A549 (cell line): ENCODE measurements around the gene ZNF644. TPM values are rescaled to one million over a fixed set of nuclear protein-coding genes. Genes with fewer than 3 reads are reported as not detected.

Experiments
- ATAC-seq, 2 experiments: fragments of 200-7000 bp in 1 of 2; fragments of >200 bp in 1 of 2; cut with Nextera tagmentation in 1 of 2; cut with Tn5 transposase in 1 of 2; 3 replicates each; pipeline versions ENCODE4 v1.8.0 to v1.9.1; 2018 to 2020; ENCODE audit warnings: mild to moderate bottlenecking in 1 of 2, moderate library complexity in 1 of 2
- CTCF ChIA-PET: fragments of 300-600 bp; sonication (Branson Sonifier 250); formaldehyde crosslinking; extraction: SDS; loops from one replicate; lab custom pipeline; 2021; ENCODE audit warnings: antibody characterized with exemption, inconsistent platforms; lab: Yijun Ruan, JAX
- POLR2A ChIA-PET: fragments of 350-600 bp; formaldehyde crosslinking; extraction: SDS; loops from one replicate; lab custom pipeline; 2021; ENCODE audit warnings: antibody characterized with exemption, inconsistent platforms; lab: Yijun Ruan, JAX
- DNase-seq, 2 experiments: peaks; one replicate each; pipeline versions ENCODE4 v3.0.0 to v3.0.0-alpha.2; 2011 to 2016; ENCODE audit warnings: low read depth in 1 of 2, low spot score in 1 of 2
- FAIRE-seq: peaks from 2 replicates; lab custom pipeline; 2011; peaks lifted over from hg19 to GRCh38; lab: Jason Lieb, UNC
- H3K27ac ChIP-seq, 2 experiments: fragments of >200 bp; sonication (Bioruptor Twin); formaldehyde crosslinking; 3 replicates each; pipeline ENCODE4 v1.5.1; 2016 to 2017
- H3K4me1 ChIP-seq: fragments of >200 bp; sonication (Bioruptor Twin); formaldehyde crosslinking; 3 replicates; pipeline ENCODE4 v1.6.1; 2016
- H3K4me2 ChIP-seq: fragments of >200 bp; sonication (Bioruptor Twin); formaldehyde crosslinking; 3 replicates; pipeline ENCODE4 v1.6.1; 2016
- H3K4me3 ChIP-seq: fragments of >200 bp; sonication (Bioruptor Twin); formaldehyde crosslinking; 3 replicates; pipeline ENCODE4 v1.5.1; 2016
- H3K9me3 ChIP-seq: fragments of >200 bp; sonication (Bioruptor Twin); formaldehyde crosslinking; 3 replicates; pipeline ENCODE4 v1.6.1; 2016
- CHD2 ChIP-seq: fragments of 150-350 bp; IDR thresholded peaks from 2 replicates; pipeline ENCODE4 v1.6.1; 2014; ENCODE audit warnings: low read length; ENCODE audit not compliant: partially characterized antibody
- CHD4 ChIP-seq: fragments of 200-600 bp; sonication (generic); IDR thresholded peaks from 2 replicates; pipeline ENCODE4 v1.6.1; 2016; ENCODE audit warnings: antibody characterized with exemption, mild to moderate bottlenecking, borderline replicate concordance
- EP300 ChIP-seq, 2 experiments: fragments of >200 bp; sonication (Bioruptor Twin); formaldehyde crosslinking; IDR thresholded peaks; 2 replicates in 1 of 2; 3 replicates in 1 of 2; pipeline ENCODE4 v1.6.1; 2016 to 2017
- ESRRA ChIP-seq: fragments of 150-350 bp; IDR thresholded peaks from 2 replicates; pipeline ENCODE4 v1.6.1; 2014; ENCODE audit warnings: mild to moderate bottlenecking, low read length, borderline replicate concordance
- FOSL2 ChIP-seq, 2 experiments: fragments of 450-650 bp in 1 of 2; fragments of >200 bp in 1 of 2; sonication (Bioruptor Twin) in 1 of 2; formaldehyde crosslinking; IDR thresholded peaks; 2 replicates each; pipeline versions ENCODE4 v1.5.0 to v1.6.1; 2016 to 2020; ENCODE audit warnings: mild to moderate bottlenecking in 1 of 2, moderate library complexity in 1 of 2
- FOXS1 ChIP-seq: fragments of 250-450 bp; sonication (Bioruptor Pico); IDR thresholded peaks from 2 replicates; pipeline ENCODE4 v1.5.0; 2020; ENCODE audit warnings: mild to moderate bottlenecking, moderate library complexity
- HOXA7 ChIP-seq: fragments of 250-450 bp; sonication (Bioruptor Pico); IDR thresholded peaks from 2 replicates; pipeline ENCODE4 v1.5.0; 2020; ENCODE audit warnings: mild to moderate bottlenecking, moderate library complexity
- HOXB13 ChIP-seq: fragments of 250-450 bp; sonication (Bioruptor Pico); IDR thresholded peaks from 2 replicates; pipeline ENCODE4 v1.5.0; 2020; ENCODE audit warnings: low read depth, mild to moderate bottlenecking, moderate library complexity
- HOXB5 ChIP-seq: fragments of 250-450 bp; sonication (Bioruptor Pico); IDR thresholded peaks from 2 replicates; pipeline ENCODE4 v1.5.0; 2020; ENCODE audit warnings: mild to moderate bottlenecking, moderate library complexity
- JUN ChIP-seq, 2 experiments: fragments of >200 bp; sonication (Bioruptor Twin); formaldehyde crosslinking; IDR thresholded peaks; 2 replicates in 1 of 2; 3 replicates in 1 of 2; pipeline ENCODE4 v1.6.1; 2016 to 2017
- MAFK ChIP-seq: fragments of 450-650 bp; IDR thresholded peaks from 2 replicates; pipeline ENCODE4 v1.6.1; 2014; ENCODE audit not compliant: partially characterized antibody
- MYC ChIP-seq: IDR thresholded peaks from 2 replicates; pipeline ENCODE4 v1.6.1; 2012; ENCODE audit warnings: mild to moderate bottlenecking, inconsistent platforms, low read length, improper control_type of control experiment, borderline replicate concordance
- NFE2L2 ChIP-seq: fragments of 150-350 bp; conservative IDR thresholded peaks from 2 replicates; pipeline ENCODE4 v1.6.1; 2014; ENCODE audit warnings: low read length
- NPAS2 ChIP-seq: fragments of 250-450 bp; sonication (Bioruptor Pico); IDR thresholded peaks from 2 replicates; pipeline ENCODE4 v1.8.0; 2022; ENCODE audit warnings: mild to moderate bottlenecking, moderate library complexity, borderline replicate concordance
- PHF8 ChIP-seq: fragments of 200-600 bp; sonication (generic); IDR thresholded peaks from 2 replicates; pipeline ENCODE4 v1.6.1; 2016; ENCODE audit warnings: low read depth, mild to moderate bottlenecking, antibody characterized with exemption, moderate library complexity, borderline replicate concordance
- POLR2A ChIP-seq: IDR thresholded peaks from 2 replicates; pipeline ENCODE4 v1.6.1; 2012; ENCODE audit warnings: mild to moderate bottlenecking, low read length
- RFX5 ChIP-seq: fragments of 450-650 bp; IDR thresholded peaks from 2 replicates; pipeline ENCODE4 v1.7.1; 2014; ENCODE audit warnings: antibody characterized with exemption, mild to moderate bottlenecking, moderate library complexity
- SMC3 ChIP-seq: fragments of >200 bp; sonication (Bioruptor Twin); formaldehyde crosslinking; IDR thresholded peaks from 3 replicates; pipeline ENCODE4 v1.6.1; 2018; ENCODE audit warnings: inconsistent platforms
- TFCP2L1 ChIP-seq: fragments of 250-450 bp; sonication (Bioruptor Pico); IDR thresholded peaks from 2 replicates; pipeline ENCODE4 v1.5.0; 2021; ENCODE audit warnings: mild to moderate bottlenecking
- ZFP36 ChIP-seq: fragments of 450-650 bp; IDR thresholded peaks from 2 replicates; pipeline ENCODE4 v1.6.1; 2014; ENCODE audit warnings: borderline replicate concordance; ENCODE audit not compliant: partially characterized antibody
- ZSCAN20 ChIP-seq: fragments of 250-450 bp; sonication (Bioruptor Pico); IDR thresholded peaks from 2 replicates; pipeline ENCODE4 v1.8.0; 2022; ENCODE audit warnings: mild to moderate bottlenecking, moderate library complexity
- WGBS: methylation state at CpG from one replicate; pipeline ENCODE4 v1.1.6; 2017; ENCODE audit errors: missing lambda C conversion rate; 5-methylcytosine and 5-hydroxymethylcytosine counted together
- polyA plus RNA-seq, 4 experiments: library from polyadenylated mRNA; depleted of rRNA in 3 of 4; stranded (reverse); fragments of >200 nt; fragmentation: RNase III in 1 of 4; extraction: RNeasy Plus Mini Kit Qiagen cat#74134 plus additional on column Dnase treatment in 1 of 4; gene quantifications; 2 replicates in 3 of 4; 3 replicates in 1 of 4; pipeline ENCODE4 v1.2.3, GENCODE V29; 2011 to 2017
- TF ChIP-seq, protein P1 (sequence below): fragments of 250-450 bp; sonication (Bioruptor Pico); IDR thresholded peaks from 2 replicates; pipeline ENCODE4 v1.5.0; 2021; ENCODE audit warnings: mild to moderate bottlenecking, moderate library complexity, borderline replicate concordance
- TF ChIP-seq, protein P2 (sequence below): fragments of >200 bp; sonication (Bioruptor Twin); formaldehyde crosslinking; IDR thresholded peaks from 3 replicates; pipeline ENCODE4 v1.5.1; 2016
- TF ChIP-seq, protein P3 (sequence below): fragments of 450-650 bp; IDR thresholded peaks from 2 replicates; pipeline ENCODE4 v1.6.1; 2014; ENCODE audit warnings: antibody characterized with exemption
- TF ChIP-seq, protein P4 (sequence below): IDR thresholded peaks from 2 replicates; pipeline ENCODE4 v1.6.1; 2012; ENCODE audit warnings: low read depth, borderline replicate concordance
- TF ChIP-seq, protein P5 (sequence below): IDR thresholded peaks from 2 replicates; pipeline ENCODE4 v1.6.1; 2012
- TF ChIP-seq, protein P6 (sequence below): fragments of 250-450 bp; sonication (Bioruptor Pico); IDR thresholded peaks from 2 replicates; pipeline ENCODE4 v1.5.0; 2020; ENCODE audit warnings: low read depth, mild to moderate bottlenecking, moderate library complexity

Gene ZNF644
- polyA plus RNA-seq, 2 of the 4 experiments (the other 2 are of a cell fraction): 14.8 to 24.9 TPM

DNA sequence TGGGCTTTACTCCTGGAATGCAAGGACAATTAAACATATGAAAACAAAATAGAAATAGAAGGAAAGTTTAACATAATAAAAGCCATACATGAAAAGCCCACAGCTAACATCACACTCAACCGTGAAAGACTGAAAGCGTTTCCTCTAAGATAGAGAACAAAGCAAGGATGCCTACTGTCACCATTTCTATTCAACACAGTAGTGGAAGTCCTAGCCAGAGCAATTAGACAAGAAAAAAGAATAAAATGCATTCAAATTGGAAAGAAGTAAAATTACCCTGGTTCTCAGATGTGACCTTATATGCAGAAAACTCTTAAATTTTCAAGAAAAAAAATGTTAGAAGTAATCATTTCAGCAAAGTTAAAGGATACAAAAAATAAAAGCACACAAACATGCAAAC lies 34.0 kb downstream of the ZNF644 start:
- ATAC-seq (no peak), DNase-seq (no peak), FAIRE-seq (no peak)
- WGBS: 94% methylated on average over 2 of the region's 2 CpGs
- ChIA-PET CTCF (no interaction called here), POLR2A (no interaction called here)
- no peak overlapping the region for H3K4me2 ChIP-seq
- H3K4me1 ChIP-seq: no peaks in the 10 kb centered on the region
- H3K27ac ChIP-seq: no peak overlapping the region
- 0 out of 3 replicates have a peak, but pooled peaks cover 6% of the 10 kb centered on the region for H3K9me3 ChIP-seq
- TF ChIP-seq MYC: no peak
- no peak for TF ChIP-seq JUN (IDR thresholded peaks at IDR 0.05)
- TF ChIP-seq HOXB13 (CRISPR knock-in tag): no peak
- no peak for TF ChIP-seq FOXS1
- TF ChIP-seq POLR2A: no peak
- no peak for TF ChIP-seq EP300 (IDR thresholded peaks at IDR 0.05)
- TF ChIP-seq NPAS2 (CRISPR knock-in tag): no peak
- TF ChIP-seq ZFP36: no peak
- no peak for TF ChIP-seq HOXB5 (CRISPR knock-in tag)
- TF ChIP-seq, protein P1, sequence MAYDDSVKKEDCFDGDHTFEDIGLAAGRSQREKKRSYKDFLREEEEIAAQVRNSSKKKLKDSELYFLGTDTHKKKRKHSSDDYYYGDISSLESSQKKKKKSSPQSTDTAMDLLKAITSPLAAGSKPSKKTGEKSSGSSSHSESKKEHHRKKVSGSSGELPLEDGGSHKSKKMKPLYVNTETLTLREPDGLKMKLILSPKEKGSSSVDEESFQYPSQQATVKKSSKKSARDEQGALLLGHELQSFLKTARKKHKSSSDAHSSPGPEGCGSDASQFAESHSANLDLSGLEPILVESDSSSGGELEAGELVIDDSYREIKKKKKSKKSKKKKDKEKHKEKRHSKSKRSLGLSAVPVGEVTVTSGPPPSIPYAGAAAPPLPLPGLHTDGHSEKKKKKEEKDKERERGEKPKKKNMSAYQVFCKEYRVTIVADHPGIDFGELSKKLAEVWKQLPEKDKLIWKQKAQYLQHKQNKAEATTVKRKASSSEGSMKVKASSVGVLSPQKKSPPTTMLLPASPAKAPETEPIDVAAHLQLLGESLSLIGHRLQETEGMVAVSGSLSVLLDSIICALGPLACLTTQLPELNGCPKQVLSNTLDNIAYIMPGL (CRISPR knock-in tag): no peak
- no peak for TF ChIP-seq MAFK
- no peak for TF ChIP-seq CHD4
- TF ChIP-seq, protein P2, sequence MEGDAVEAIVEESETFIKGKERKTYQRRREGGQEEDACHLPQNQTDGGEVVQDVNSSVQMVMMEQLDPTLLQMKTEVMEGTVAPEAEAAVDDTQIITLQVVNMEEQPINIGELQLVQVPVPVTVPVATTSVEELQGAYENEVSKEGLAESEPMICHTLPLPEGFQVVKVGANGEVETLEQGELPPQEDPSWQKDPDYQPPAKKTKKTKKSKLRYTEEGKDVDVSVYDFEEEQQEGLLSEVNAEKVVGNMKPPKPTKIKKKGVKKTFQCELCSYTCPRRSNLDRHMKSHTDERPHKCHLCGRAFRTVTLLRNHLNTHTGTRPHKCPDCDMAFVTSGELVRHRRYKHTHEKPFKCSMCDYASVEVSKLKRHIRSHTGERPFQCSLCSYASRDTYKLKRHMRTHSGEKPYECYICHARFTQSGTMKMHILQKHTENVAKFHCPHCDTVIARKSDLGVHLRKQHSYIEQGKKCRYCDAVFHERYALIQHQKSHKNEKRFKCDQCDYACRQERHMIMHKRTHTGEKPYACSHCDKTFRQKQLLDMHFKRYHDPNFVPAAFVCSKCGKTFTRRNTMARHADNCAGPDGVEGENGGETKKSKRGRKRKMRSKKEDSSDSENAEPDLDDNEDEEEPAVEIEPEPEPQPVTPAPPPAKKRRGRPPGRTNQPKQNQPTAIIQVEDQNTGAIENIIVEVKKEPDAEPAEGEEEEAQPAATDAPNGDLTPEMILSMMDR: no peak
- no peak for TF ChIP-seq CHD2
- H3K4me3 ChIP-seq: no peak overlapping the region

DNA sequence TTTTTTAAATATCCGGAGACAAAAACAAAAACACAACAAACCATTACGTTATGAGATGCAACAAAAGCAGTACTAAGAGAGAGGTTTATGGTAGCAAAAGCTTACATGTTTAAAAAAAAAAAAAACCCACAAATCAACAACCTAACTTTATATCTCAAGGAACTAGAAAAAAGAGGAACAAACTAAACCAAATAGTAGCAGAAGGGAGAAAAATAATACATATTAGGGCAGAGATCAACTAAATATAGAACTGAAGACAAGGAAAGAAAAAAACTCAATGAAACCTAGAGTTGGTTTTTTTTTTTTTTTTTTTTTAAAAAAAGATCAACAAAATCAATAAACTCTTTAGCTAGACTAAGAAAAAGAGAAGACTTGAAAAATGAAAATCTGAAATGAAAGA lies 34.9 kb downstream of the ZNF644 start:
- Histone ChIP-seq H3K4me2 (no peak overlapping the region), H3K4me1 (no peaks in the 10 kb centered on the region), H3K9me3 (0 out of 3 replicates have a peak, but pooled peaks cover 6% of the 10 kb centered on the region), H3K4me3 (no peak overlapping the region)
- FAIRE-seq: no peak
- TF ChIP-seq HOXA7 (no peak), ZSCAN20 (no peak), RFX5 (no peak), TFCP2L1 (CRISPR knock-in tag) (no peak), ESRRA (no peak), SMC3 (no peak), PHF8 (no peak), EP300 (IDR thresholded peaks at IDR 0.05) (no peak), POLR2A (no peak)
- TF ChIP-seq, all 56 proteins: peak for 0
- ChIA-PET POLR2A (no interaction called here), CTCF (interaction anchor here (0.6 kb wide), 1 partner anchor 24 kb away, joined by 3 read pairs; no protein-coding TSS in a partner anchor)
- ATAC-seq: no peak
- DNase-seq: no peak
- H3K27ac ChIP-seq: no peak overlapping the region
- WGBS: 79% methylated on average over 2 of the region's 2 CpGs

DNA sequence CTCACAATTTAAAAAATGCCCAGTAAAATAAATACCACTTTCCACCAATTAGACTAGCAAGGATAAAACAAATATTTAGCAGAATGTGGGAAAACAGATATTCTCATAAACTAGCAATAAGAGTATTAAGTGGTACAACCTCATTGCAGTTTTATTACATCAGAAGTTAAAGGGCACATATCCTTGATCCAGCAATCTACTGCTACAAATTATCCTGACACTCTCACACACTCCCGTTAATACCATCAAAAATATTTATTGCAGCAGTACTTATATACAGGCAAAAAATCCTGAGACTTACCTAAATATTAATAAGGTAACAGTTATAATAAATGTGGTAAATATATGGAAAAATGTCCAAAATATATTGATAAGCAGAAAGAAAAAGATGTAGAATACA lies 44.3 kb downstream of the ZNF644 start:
- no peak for DNase-seq
- 89% methylated on average over 1 of the region's 1 CpG for WGBS
- no peak overlapping the region for H3K27ac ChIP-seq
- H3K4me2 ChIP-seq: no peak overlapping the region
- H3K4me3 ChIP-seq: no peak overlapping the region
- ChIA-PET POLR2A (no interaction called here), CTCF (no interaction called here)
- no peak for TF ChIP-seq NFE2L2
- TF ChIP-seq ESRRA: no peak
- no peak for TF ChIP-seq POLR2A
- TF ChIP-seq FOSL2 (IDR thresholded peaks at IDR 0.05): no peak
- no peak for TF ChIP-seq FOSL2 (CRISPR knock-in tag; IDR thresholded peaks at IDR 0.05)
- TF ChIP-seq, protein P3, sequence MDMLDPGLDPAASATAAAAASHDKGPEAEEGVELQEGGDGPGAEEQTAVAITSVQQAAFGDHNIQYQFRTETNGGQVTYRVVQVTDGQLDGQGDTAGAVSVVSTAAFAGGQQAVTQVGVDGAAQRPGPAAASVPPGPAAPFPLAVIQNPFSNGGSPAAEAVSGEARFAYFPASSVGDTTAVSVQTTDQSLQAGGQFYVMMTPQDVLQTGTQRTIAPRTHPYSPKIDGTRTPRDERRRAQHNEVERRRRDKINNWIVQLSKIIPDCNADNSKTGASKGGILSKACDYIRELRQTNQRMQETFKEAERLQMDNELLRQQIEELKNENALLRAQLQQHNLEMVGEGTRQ: no peak
- TF ChIP-seq MYC: no peak
- TF ChIP-seq FOXS1: no peak
- TF ChIP-seq, protein P4, sequence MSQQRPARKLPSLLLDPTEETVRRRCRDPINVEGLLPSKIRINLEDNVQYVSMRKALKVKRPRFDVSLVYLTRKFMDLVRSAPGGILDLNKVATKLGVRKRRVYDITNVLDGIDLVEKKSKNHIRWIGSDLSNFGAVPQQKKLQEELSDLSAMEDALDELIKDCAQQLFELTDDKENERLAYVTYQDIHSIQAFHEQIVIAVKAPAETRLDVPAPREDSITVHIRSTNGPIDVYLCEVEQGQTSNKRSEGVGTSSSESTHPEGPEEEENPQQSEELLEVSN: no peak
- no peak for TF ChIP-seq PHF8
- TF ChIP-seq, protein P5, sequence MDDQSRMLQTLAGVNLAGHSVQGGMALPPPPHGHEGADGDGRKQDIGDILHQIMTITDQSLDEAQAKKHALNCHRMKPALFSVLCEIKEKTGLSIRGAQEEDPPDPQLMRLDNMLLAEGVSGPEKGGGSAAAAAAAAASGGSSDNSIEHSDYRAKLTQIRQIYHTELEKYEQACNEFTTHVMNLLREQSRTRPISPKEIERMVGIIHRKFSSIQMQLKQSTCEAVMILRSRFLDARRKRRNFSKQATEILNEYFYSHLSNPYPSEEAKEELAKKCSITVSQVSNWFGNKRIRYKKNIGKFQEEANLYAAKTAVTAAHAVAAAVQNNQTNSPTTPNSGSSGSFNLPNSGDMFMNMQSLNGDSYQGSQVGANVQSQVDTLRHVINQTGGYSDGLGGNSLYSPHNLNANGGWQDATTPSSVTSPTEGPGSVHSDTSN: no peak
- TF ChIP-seq SMC3: no peak
- TF ChIP-seq, protein P6, sequence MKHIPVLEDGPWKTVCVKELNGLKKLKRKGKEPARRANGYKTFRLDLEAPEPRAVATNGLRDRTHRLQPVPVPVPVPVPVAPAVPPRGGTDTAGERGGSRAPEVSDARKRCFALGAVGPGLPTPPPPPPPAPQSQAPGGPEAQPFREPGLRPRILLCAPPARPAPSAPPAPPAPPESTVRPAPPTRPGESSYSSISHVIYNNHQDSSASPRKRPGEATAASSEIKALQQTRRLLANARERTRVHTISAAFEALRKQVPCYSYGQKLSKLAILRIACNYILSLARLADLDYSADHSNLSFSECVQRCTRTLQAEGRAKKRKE: no peak
- H3K9me3 ChIP-seq: no peaks in the 10 kb centered on the region
- ATAC-seq: no peak
- no peak for FAIRE-seq
- peaks cover 14% of the 10 kb centered on the region; the same call in 2 of the 3 replicates for H3K4me1 ChIP-seq
